NCI-H1436 treated with DMSO at 0.1 percent for 48 hours (cell line): Measurements from ENCODE around the gene DHRSX.

Source experiments
- DNase-seq: peaks from one replicate; lab custom pipeline; 2025; lab: John Stamatoyannopoulos, UW

DHRSX gene

GRCh38 chrX:2452799-2453198 is 48.0 kb downstream of the DHRSX start:
- DNase-seq, result no peak

GRCh38 chrX:2452317-2452784 is 48.4 kb downstream of the DHRSX start:
- DNase-seq, result no peak

DNA sequence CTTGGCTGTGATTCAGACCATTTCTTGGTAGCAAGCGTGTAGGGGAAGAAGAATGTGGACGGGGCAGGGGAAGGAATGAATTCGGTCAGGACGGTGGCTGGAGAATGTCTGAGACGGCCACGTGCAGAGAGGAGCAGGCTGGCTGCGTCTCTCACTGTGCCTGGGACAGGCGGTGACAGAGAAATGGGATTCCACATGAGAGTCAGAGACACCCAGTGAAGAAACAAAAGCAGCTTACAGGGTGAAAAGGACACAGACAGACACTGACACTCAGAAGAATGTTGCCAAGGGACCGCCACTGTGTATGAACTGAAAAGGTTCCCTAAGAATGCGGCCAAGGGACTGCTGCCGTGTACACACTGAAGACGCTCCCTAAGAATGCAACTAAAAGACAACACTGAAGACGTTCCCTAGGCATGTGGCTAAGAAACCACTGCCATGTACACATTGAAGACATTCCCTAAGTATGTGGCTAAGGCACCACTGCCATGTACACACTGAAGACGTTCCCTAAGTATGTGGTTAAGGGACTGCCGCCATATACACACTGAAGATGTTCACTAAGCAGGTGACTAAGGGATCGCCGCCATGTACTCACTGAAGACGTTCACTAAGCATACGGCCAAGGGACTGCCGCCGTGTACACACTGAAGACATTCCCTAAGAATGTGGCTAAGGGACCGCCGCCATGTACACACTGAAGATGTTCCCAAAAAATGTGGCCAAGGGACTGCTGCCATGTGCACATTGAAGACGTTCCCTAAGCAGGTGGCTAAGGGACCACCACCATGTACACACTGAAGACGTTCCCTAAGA is 49.1 kb downstream of the DHRSX start:
- DNase-seq, result no peak

- no peak for DNase-seq
Measured at GRCh38 chrX:2450681-2451080, 50.1 kb downstream of the DHRSX start.

- no peak for DNase-seq
Measured at GRCh38 chrX:2449135-2449886, 51.5 kb downstream of the DHRSX start.

- DNase-seq, result no peak
Measured at GRCh38 chrX:2447484-2447883, 53.3 kb downstream of the DHRSX start.

GRCh38 chrX:2446815-2447214 is 54.0 kb downstream of the DHRSX start:
- no peak for DNase-seq

GRCh38 chrX:2445662-2446623 is 54.8 kb downstream of the DHRSX start:
- DNase-seq, result no peak

GRCh38 chrX:2442694-2443093 is 58.1 kb downstream of the DHRSX start:
- DNase-seq, result no peak

GRCh38 chrX:2441466-2441865 is 59.3 kb downstream of the DHRSX start:
- DNase-seq, result no peak

DNA sequence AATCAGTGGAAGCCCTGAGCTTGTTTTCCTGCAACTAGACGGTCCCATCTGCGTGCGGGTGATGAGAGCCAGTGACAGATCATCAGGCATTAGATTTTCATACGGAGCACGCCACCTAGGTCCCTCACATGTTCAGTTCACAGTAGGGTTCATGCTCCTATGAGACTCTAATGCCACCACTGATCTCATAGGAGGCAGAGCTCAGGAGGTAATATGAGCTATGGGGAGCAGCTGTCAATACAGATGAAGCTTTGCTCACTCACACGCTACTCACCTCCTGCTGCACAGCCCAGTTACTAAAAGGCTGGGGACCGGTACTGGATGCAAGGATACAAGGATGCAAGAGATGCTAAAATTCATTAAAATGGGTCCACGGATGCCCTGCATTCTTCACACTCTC is 61.2 kb downstream of the DHRSX start:
- DNase-seq, result no peak

DNA sequence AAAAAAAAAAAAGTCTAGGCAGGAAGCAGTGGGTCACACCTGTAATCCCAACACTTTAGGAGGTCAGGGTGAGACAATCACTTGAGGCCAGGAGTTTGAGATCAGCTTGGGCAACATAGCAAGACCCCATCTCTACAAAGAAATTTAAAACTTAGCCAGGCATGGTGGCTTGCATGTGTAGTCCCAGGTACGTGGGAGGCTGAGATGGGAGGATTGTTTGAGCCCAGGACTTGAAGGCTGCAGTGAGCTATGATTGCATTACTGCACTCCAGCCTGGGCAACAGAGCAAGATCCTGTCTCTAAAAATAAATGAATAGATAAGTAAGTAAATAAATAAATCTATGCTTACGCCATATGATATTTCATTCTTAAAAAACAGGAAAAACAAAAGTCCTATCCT is 65.3 kb downstream of the DHRSX start:
- no peak for DNase-seq

GRCh38 chrX:2434270-2435163 is 66.3 kb downstream of the DHRSX start:
- no peak for DNase-seq

- no peak for DNase-seq
Measured at GRCh38 chrX:2432298-2432863, 68.4 kb downstream of the DHRSX start.

- no peak for DNase-seq
Measured at GRCh38 chrX:2430265-2430825, 70.4 kb downstream of the DHRSX start.

GRCh38 chrX:2427737-2428136 is 73.0 kb downstream of the DHRSX start:
- no peak for DNase-seq

GRCh38 chrX:2427147-2427546 is 73.6 kb downstream of the DHRSX start:
- no peak for DNase-seq

- no peak for DNase-seq
Measured at GRCh38 chrX:2426289-2426882, 74.4 kb downstream of the DHRSX start.

DNA sequence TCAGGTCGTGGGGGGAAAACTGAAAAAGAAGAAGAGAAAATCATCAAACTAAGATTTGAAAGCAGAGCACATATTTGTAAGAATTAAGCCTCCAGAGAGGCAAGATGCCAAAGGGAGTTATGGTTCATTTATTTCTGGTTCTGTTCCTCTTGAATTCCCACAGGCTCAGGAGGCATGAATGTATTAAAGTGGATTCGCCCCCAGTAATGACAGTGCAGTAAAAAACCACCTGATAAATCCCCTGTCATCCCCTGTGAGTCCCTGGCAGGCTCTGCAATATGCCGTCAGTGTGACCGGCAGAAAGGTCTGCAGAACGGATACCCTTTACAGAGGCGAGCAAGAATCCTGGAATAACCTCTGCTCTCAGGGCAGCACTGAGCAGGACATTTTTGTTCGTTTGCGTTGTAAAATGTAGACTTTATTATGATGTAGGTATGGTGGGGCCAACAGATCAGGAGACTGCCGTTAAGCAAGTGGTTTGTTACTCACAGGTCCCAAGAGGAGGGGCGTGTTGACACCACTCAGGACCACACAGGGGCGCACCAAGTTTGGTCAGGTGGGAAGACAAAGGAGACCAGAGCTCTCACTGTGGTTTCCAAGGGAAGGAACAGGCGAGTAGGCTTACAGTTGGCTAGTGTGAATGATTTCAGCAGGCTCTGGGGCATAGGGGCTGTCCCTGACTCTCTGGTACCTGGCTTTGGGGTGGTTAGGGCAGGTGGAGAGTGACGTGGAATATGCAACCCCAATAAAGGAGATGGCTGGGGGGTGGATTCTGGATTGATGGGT is 75.3 kb downstream of the DHRSX start:
- DNase-seq, result no peak
